Activated CD8-positive, alpha-beta T cell treated with anti-CD3 and anti-CD28 coated beads for 36 hours (primary cell): ENCODE data around the gene CATSPERB. TPM values are rescaled to one million over a fixed set of nuclear protein-coding genes. Genes with fewer than 3 reads are reported as not detected.
"Not testable (repeated sequence)": the region's sequence is repeated elsewhere in the genome, so short reads cannot be mapped to it uniquely, and the experiment has no call there.

Source experiments
- ATAC-seq: fragments of 200-7000 bp; cut with Tn5 transposase; one replicate; pipeline ENCODE4 v1.10.0; 2021; ENCODE audit warnings: mild to moderate bottlenecking, moderate library complexity
- CTCF ChIA-PET: fragments of 350-600 bp; sonication (Branson Sonifier 250); formaldehyde crosslinking; loops from one replicate; lab custom pipeline; 2021; ENCODE audit warnings: antibody characterized with exemption; lab: Charles Lee
- POLR2A ChIA-PET: fragments of 350-600 bp; sonication (Branson Sonifier 250); formaldehyde crosslinking; loops from one replicate; lab custom pipeline; 2021; ENCODE audit warnings: antibody characterized with exemption; lab: Charles Lee
- DNase-seq: peaks from one replicate; pipeline ENCODE4 v3.0.0-alpha.2; 2020
- H3K27ac Mint-ChIP-seq: one replicate; pipeline ENCODE4 v1.8.0; 2021; ENCODE audit warnings: mild to moderate bottlenecking, mixed read lengths
- H3K27me3 Mint-ChIP-seq: one replicate; pipeline ENCODE4 v1.8.0; 2021; ENCODE audit warnings: mixed read lengths
- H3K36me3 Mint-ChIP-seq: one replicate; pipeline ENCODE4 v1.8.0; 2021; ENCODE audit warnings: low read depth, mixed read lengths
- H3K4me1 Mint-ChIP-seq: one replicate; pipeline ENCODE4 v1.8.0; 2021; ENCODE audit warnings: low read depth, mixed read lengths
- H3K4me3 Mint-ChIP-seq: one replicate; pipeline ENCODE4 v1.8.0; 2021; ENCODE audit warnings: mild to moderate bottlenecking, moderate library complexity, mixed read lengths
- H3K9me3 Mint-ChIP-seq: one replicate; pipeline ENCODE4 v1.8.0; 2021; ENCODE audit warnings: mixed read lengths
- CTCF ChIP-seq: fragments of 200-600 bp; IDR thresholded peaks from one replicate; pipeline ENCODE4 v1.8.0; 2022; ENCODE audit warnings: antibody characterized with exemption, mild to moderate bottlenecking
- intact Hi-C: fragments of 100-400 bp; cut with micrococcal nuclease; formaldehyde crosslinking; loops from one replicate; pipeline ENCODE4 v1.10.0; 2022
- total RNA-seq, 2 experiments: library from RNA; stranded (reverse); gene quantifications; one replicate each; pipeline ENCODE4 v1.2.3, GENCODE V29; 2021

CATSPERB gene
- total RNA-seq, 2 experiments from 2014 or later: 0.27 to 0.60 TPM

GRCh38 chr14:91573894-91574837, 157.7 kb downstream of the CATSPERB start:
- CTCF ChIA-PET: interaction anchor here (0.7 to 1.8 kb wide), 3 partner anchors 7 to 143 kb away, joined by 3 to 6 read pairs (median 3); no protein-coding TSS in a partner anchor
- POLR2A ChIA-PET: interaction anchor here (1.1 to 1.4 kb wide), 2 partner anchors 11 to 268 kb away, joined by 3 to 4 read pairs; no protein-coding TSS in a partner anchor
- peak overlapping the region; percentile 80 for H3K4me3 Mint-ChIP-seq
- H3K36me3 Mint-ChIP-seq: no peaks in the 10 kb centered on the region
- H3K27me3 Mint-ChIP-seq: peaks cover 17% of the 10 kb centered on the region
- H3K4me1 Mint-ChIP-seq: peaks cover 21% of the 10 kb centered on the region
- peak overlapping the region; percentile 68 for H3K27ac Mint-ChIP-seq
- intact Hi-C loops: no loop called here
- no peak for TF ChIP-seq CTCF
- no peaks in the 10 kb centered on the region for H3K9me3 Mint-ChIP-seq
- peak; percentile 93 for ATAC-seq
- DNase-seq: peak; percentile 96

- Mint-ChIP-seq H3K27me3 (peaks cover 17% of the 10 kb centered on the region), H3K36me3 (no peaks in the 10 kb centered on the region), H3K4me3 (peak overlapping the region; percentile 80), H3K27ac (no peak overlapping the region), H3K4me1 (peaks cover 21% of the 10 kb centered on the region), H3K9me3 (no peaks in the 10 kb centered on the region)
- POLR2A ChIA-PET: interaction anchor here (1.1 to 1.4 kb wide), 2 partner anchors 10 to 269 kb away, joined by 3 to 4 read pairs; no protein-coding TSS in a partner anchor
- CTCF ChIA-PET: interaction anchor here (1.8 kb wide), 1 partner anchor 12 kb away, joined by 6 read pairs; no protein-coding TSS in a partner anchor
- DNase-seq (no peak), ATAC-seq (no peak)
- no peak for TF ChIP-seq CTCF
- intact Hi-C loops: no loop called here
These were observed 158.4 kb downstream of the CATSPERB start for GRCh38 chr14:91573528-91573893.

- ChIA-PET POLR2A (no interaction called here), CTCF (no interaction called here)
- Mint-ChIP-seq H3K36me3 (no peaks in the 10 kb centered on the region), H3K9me3 (no peaks in the 10 kb centered on the region), H3K27ac (no peak overlapping the region), H3K27me3 (peaks cover 14% of the 10 kb centered on the region), H3K4me3 (no peak overlapping the region), H3K4me1 (peaks cover 17% of the 10 kb centered on the region)
- intact Hi-C loops: no loop called here
- DNase-seq (no peak), ATAC-seq (no peak)
- no peak for TF ChIP-seq CTCF
These were observed 161.9 kb downstream of the CATSPERB start for GRCh38 chr14:91570021-91570420.

GRCh38 chr14:91569301-91569700, 162.6 kb downstream of the CATSPERB start:
- ChIA-PET CTCF (no interaction called here), POLR2A (no interaction called here)
- H3K27me3 Mint-ChIP-seq: peaks cover 8% of the 10 kb centered on the region
- DNase-seq (no peak), ATAC-seq (no peak)
- no peaks in the 10 kb centered on the region for H3K36me3 Mint-ChIP-seq
- no peak overlapping the region for H3K27ac Mint-ChIP-seq
- no peaks in the 10 kb centered on the region for H3K9me3 Mint-ChIP-seq
- peak; percentile 17 for TF ChIP-seq CTCF
- peaks cover 10% of the 10 kb centered on the region for H3K4me1 Mint-ChIP-seq
- intact Hi-C loops: no loop called here
- H3K4me3 Mint-ChIP-seq: no peak overlapping the region

- no peak for TF ChIP-seq CTCF
- no peak overlapping the region for H3K27ac Mint-ChIP-seq
- no peak for DNase-seq
- no peaks in the 10 kb centered on the region for H3K36me3 Mint-ChIP-seq
- ChIA-PET CTCF (no interaction called here), POLR2A (no interaction called here)
- H3K4me3 Mint-ChIP-seq: no peak overlapping the region
- no peaks in the 10 kb centered on the region for H3K9me3 Mint-ChIP-seq
- no peak for ATAC-seq
- intact Hi-C loops: no loop called here
- H3K4me1 Mint-ChIP-seq: peaks cover 6% of the 10 kb centered on the region
- H3K27me3 Mint-ChIP-seq: peaks cover 9% of the 10 kb centered on the region
These were observed 163.3 kb downstream of the CATSPERB start for GRCh38 chr14:91568626-91569025.

- DNase-seq, ATAC-seq, H3K4me3 Mint-ChIP-seq, H3K27me3 Mint-ChIP-seq, H3K4me1 Mint-ChIP-seq, CTCF ChIA-PET, H3K27ac Mint-ChIP-seq, H3K36me3 Mint-ChIP-seq, H3K9me3 Mint-ChIP-seq, intact Hi-C loops: not testable (repeated sequence)
- POLR2A ChIA-PET: interaction anchor here (1.1 kb wide), 1 partner anchor 58 kb away, joined by 3 read pairs; the partner anchor contains the start of gene PPP4R3A
These were observed 164.1 kb downstream of the CATSPERB start for GRCh38 chr14:91567827-91568226.
